RWPE2 (cell line): Measurements from ENCODE around the gene RNF39.

Experiments
- ATAC-seq: fragments of 200-7000 bp; cut with Tn5 transposase; 3 replicates; pipeline ENCODE4 v1.9.1; 2021; ENCODE audit warnings: low read depth
- DNase-seq: peaks from one replicate; pipeline ENCODE4 v3.0.0-alpha.2; 2020; ENCODE audit warnings: low spot score
- H3K27ac ChIP-seq: fragments of 450-650 bp; 2 replicates; pipeline ENCODE4 v1.5.1; 2017; ENCODE audit warnings: mild to moderate bottlenecking; ENCODE audit not compliant: poor library complexity, severe bottlenecking
- H3K27me3 ChIP-seq: fragments of 250-450 bp; sonication (Bioruptor Pico); 2 replicates; pipeline ENCODE4 v1.5.1; 2021; ENCODE audit warnings: mild to moderate bottlenecking, moderate library complexity; ENCODE audit not compliant: insufficient read depth, poor library complexity, severe bottlenecking
- H3K36me3 ChIP-seq: fragments of 250-450 bp; sonication (Bioruptor Pico); 2 replicates; pipeline ENCODE4 v1.5.1; 2020; ENCODE audit warnings: low read depth, mild to moderate bottlenecking, moderate library complexity
- H3K4me1 ChIP-seq: fragments of 250-450 bp; sonication (Bioruptor Pico); 2 replicates; pipeline ENCODE4 v1.5.1; 2021; ENCODE audit warnings: mild to moderate bottlenecking, moderate library complexity; ENCODE audit not compliant: insufficient read depth, poor library complexity, severe bottlenecking
- H3K4me3 ChIP-seq: fragments of 250-450 bp; sonication (Bioruptor Pico); 2 replicates; pipeline ENCODE4 v1.5.1; 2021; ENCODE audit warnings: mild to moderate bottlenecking, moderate library complexity; ENCODE audit not compliant: severe bottlenecking
- H3K9me3 ChIP-seq: fragments of 250-450 bp; sonication (Bioruptor Pico); 2 replicates; pipeline ENCODE4 v1.5.1; 2021; ENCODE audit warnings: mild to moderate bottlenecking, moderate library complexity; ENCODE audit not compliant: severe bottlenecking
- CTCF ChIP-seq: fragments of 450-650 bp; IDR thresholded peaks from one replicate; pipeline ENCODE4 v1.5.1; 2017; ENCODE audit warnings: mild to moderate bottlenecking, moderate library complexity; ENCODE audit not compliant: poor library complexity, severe bottlenecking

The RNF39 gene

GRCh38 chr6:30104661-30105060 lies 29.1 kb upstream of the RNF39 start:
- ATAC-seq: no peak
- Histone ChIP-seq H3K27me3 (no peaks in the 10 kb centered on the region), H3K9me3 (no peaks in the 10 kb centered on the region), H3K36me3 (no peaks in the 10 kb centered on the region), H3K4me1 (peaks cover 12% of the 10 kb centered on the region), H3K4me3 (no peak overlapping the region), H3K27ac (no peak overlapping the region)
- no peak for TF ChIP-seq CTCF
- DNase-seq: no peak

- H3K9me3 ChIP-seq: no peaks in the 10 kb centered on the region
- H3K4me3 ChIP-seq: no peak overlapping the region
- peaks cover 12% of the 10 kb centered on the region for H3K4me1 ChIP-seq
- no peaks in the 10 kb centered on the region for H3K27me3 ChIP-seq
- H3K36me3 ChIP-seq: no peaks in the 10 kb centered on the region
- no peak for ATAC-seq
- H3K27ac ChIP-seq: no peak overlapping the region
- TF ChIP-seq CTCF: no peak
- no peak for DNase-seq
These were observed 28.3 kb upstream of the RNF39 start for GRCh38 chr6:30103872-30104179.

GRCh38 chr6:30102970-30103871 lies 27.7 kb upstream of the RNF39 start:
- no peaks in the 10 kb centered on the region for H3K27me3 ChIP-seq
- peak; percentile 47 for ATAC-seq

GRCh38 chr6:30102414-30102969 lies 26.9 kb upstream of the RNF39 start:
- DNase-seq (no peak), ATAC-seq (no peak)
- Histone ChIP-seq H3K27ac (peak overlapping the region; percentile 40), H3K9me3 (no peaks in the 10 kb centered on the region), H3K36me3 (no peaks in the 10 kb centered on the region), H3K4me1 (peaks cover 12% of the 10 kb centered on the region), H3K4me3 (peak overlapping the region; percentile 23), H3K27me3 (no peaks in the 10 kb centered on the region)
- TF ChIP-seq CTCF: no peak

More at GRCh38 chr6:30102970-30103871, 27.7 kb upstream of the RNF39 start:
- no peaks in the 10 kb centered on the region for H3K9me3 ChIP-seq
- H3K27ac ChIP-seq: no peak overlapping the region
- TF ChIP-seq CTCF: peak; percentile 91
- no peaks in the 10 kb centered on the region for H3K36me3 ChIP-seq
- H3K4me1 ChIP-seq: peaks cover 12% of the 10 kb centered on the region
- peak; percentile 73 for DNase-seq
- H3K4me3 ChIP-seq: peak overlapping the region; percentile 23
